Gastroesophageal sphincter (tissue), 4 donors: ENCODE results near the gene KCNS1. TPM values are rescaled to one million over a fixed set of nuclear protein-coding genes. Genes with fewer than 3 reads are reported as not detected.

Source experiments
- ATAC-seq: fragments of 150-250 bp; one replicate; pipeline ENCODE4 v1.9.1; 2016; ENCODE audit warnings: mild to moderate bottlenecking, moderate library complexity
- H3K27ac ChIP-seq, 4 donors: fragments of 200-600 bp; sonication (generic) in 3 of 4; 1 replicate in 3 of 4; 2 replicates in 1 of 4; pipeline ENCODE4 v1.5.1; 2016 to 2019
- H3K27me3 ChIP-seq: fragments of 200-600 bp; sonication (generic); one replicate; pipeline ENCODE4 v1.5.1; 2019
- H3K36me3 ChIP-seq, 2 donors: fragments of 200-600 bp; sonication (generic); one replicate each; pipeline ENCODE4 v1.5.1; 2019; ENCODE audit warnings: control low read depth in 1 of 2
- H3K4me1 ChIP-seq, 3 donors: fragments of 200-600 bp; sonication (generic); 1 replicate in 2 of 3; 2 replicates in 1 of 3; pipeline ENCODE4 v1.5.1; 2016 to 2019; ENCODE audit warnings: control low read depth in 2 of 3
- H3K4me3 ChIP-seq, 2 donors: fragments of 200-600 bp; sonication (generic); one replicate each; pipeline ENCODE4 v1.5.1; 2019; ENCODE audit warnings: mild to moderate bottlenecking in 1 of 2, moderate library complexity in 1 of 2
- H3K9me3 ChIP-seq, 3 donors: fragments of 200-600 bp; sonication (generic); one replicate each; pipeline ENCODE4 v1.5.1; 2017 to 2019; ENCODE audit warnings: control low read depth in 2 of 3
- CTCF ChIP-seq, 4 experiments: fragments of 200-600 bp in 2 of 4; fragments of 450-650 bp in 2 of 4; sonication (generic) in 1 of 4; IDR thresholded peaks; one replicate each; pipeline ENCODE4 v1.5.1; 2017 to 2019; ENCODE audit warnings: antibody characterized with exemption in 4 of 4, mild to moderate bottlenecking in 2 of 4, moderate library complexity in 2 of 4
- EP300 ChIP-seq: sonication (generic); formaldehyde crosslinking; IDR thresholded peaks from one replicate; pipeline ENCODE4 v1.6.1; 2017; ENCODE audit warnings: antibody characterized with exemption, mild to moderate bottlenecking
- POLR2A ChIP-seq, 2 donors: fragments of 450-650 bp; IDR thresholded peaks; one replicate each; pipeline ENCODE4 v1.6.1; 2017; ENCODE audit warnings: antibody characterized with exemption in 2 of 2, mild to moderate bottlenecking in 2 of 2, moderate library complexity in 1 of 2
- POLR2AphosphoS5 ChIP-seq: sonication (generic); formaldehyde crosslinking; IDR thresholded peaks from one replicate; pipeline ENCODE4 v1.6.1; 2017; ENCODE audit warnings: antibody characterized with exemption
- WGBS, 2 donors: methylation state at CpG; one replicate each; pipeline ENCODE4 v1.1.5; 2018; ENCODE audit warnings: low coverage in 1 of 2; 5-methylcytosine and 5-hydroxymethylcytosine counted together
- total RNA-seq, 4 donors: library from RNA; depleted of rRNA; stranded (reverse); fragments of >200 nt; gene quantifications; one replicate each; pipeline ENCODE4 v1.1.0, GENCODE V29; 2016

The KCNS1 gene
- total RNA-seq, 4 donors from 2014 or later = not detected

- Histone ChIP-seq H3K27ac (no peak overlapping the region), H3K4me3 (no peak overlapping the region), H3K9me3 (no peaks in the 10 kb centered on the region), H3K36me3 (peaks cover 0 to 19% of the 10 kb centered on the region in 2 donors), H3K4me1 (peaks cover 0 to 18% (median 0%) of the 10 kb centered on the region in 3 donors), H3K27me3 (no peaks in the 10 kb centered on the region)
- TF ChIP-seq POLR2A (IDR thresholded peaks at IDR 0.05) (no peak), POLR2AphosphoS5 (no peak), CTCF (IDR thresholded peaks at IDR 0.05) (no peak), EP300 (no peak)
- WGBS, 2 donors = 84 to 100% methylated on average over 2 to 6 of the region's 8 CpGs
- no peak for ATAC-seq
Measured at GRCh38 chr20:45056473-45057173, 44.3 kb downstream of the KCNS1 start.

GRCh38 chr20:45055056-45055455, 45.9 kb downstream of the KCNS1 start:
- 94 to 95% methylated on average over 4 of the region's 4 CpGs for WGBS, 2 donors
- ATAC-seq = no peak
- TF ChIP-seq POLR2AphosphoS5 = no peak
- TF ChIP-seq CTCF (IDR thresholded peaks at IDR 0.05) = no peak
- no peak for TF ChIP-seq EP300
- no peak for TF ChIP-seq POLR2A (IDR thresholded peaks at IDR 0.05)
- H3K9me3 ChIP-seq = no peaks in the 10 kb centered on the region
- H3K27ac ChIP-seq = no peak overlapping the region
- peaks cover 0 to 26% (median 0%) of the 10 kb centered on the region in 3 donors for H3K4me1 ChIP-seq
- H3K27me3 ChIP-seq = no peaks in the 10 kb centered on the region
- no peak overlapping the region for H3K4me3 ChIP-seq
- H3K36me3 ChIP-seq = peaks cover 0 to 19% of the 10 kb centered on the region in 2 donors

- Histone ChIP-seq H3K4me1 (peaks cover 0 to 39% (median 0%) of the 10 kb centered on the region in 3 donors), H3K4me3 (no peak overlapping the region), H3K27me3 (no peaks in the 10 kb centered on the region), H3K27ac (no peak overlapping the region), H3K9me3 (no peaks in the 10 kb centered on the region), H3K36me3 (peaks cover 0 to 19% of the 10 kb centered on the region in 2 donors)
- WGBS, 2 donors = 67 to 71% methylated on average over 3 to 5 of the region's 8 CpGs
- TF ChIP-seq POLR2A (IDR thresholded peaks at IDR 0.05) (no peak), EP300 (no peak), POLR2AphosphoS5 (no peak), CTCF (IDR thresholded peaks at IDR 0.05) (no peak)
- ATAC-seq = no peak
Measured at GRCh38 chr20:45053430-45054351, 47.2 kb downstream of the KCNS1 start.

- no peak for ATAC-seq
- peaks cover 0 to 39% (median 0%) of the 10 kb centered on the region in 3 donors for H3K4me1 ChIP-seq
- WGBS, 2 donors = 71 to 77% methylated on average over 7 of the region's 7 CpGs
- no peaks in the 10 kb centered on the region for H3K9me3 ChIP-seq
- no peak overlapping the region for H3K4me3 ChIP-seq
- no peak overlapping the region for H3K27ac ChIP-seq
- H3K27me3 ChIP-seq = no peaks in the 10 kb centered on the region
- TF ChIP-seq EP300 (no peak), POLR2AphosphoS5 (no peak), CTCF (IDR thresholded peaks at IDR 0.05) (no peak), POLR2A (IDR thresholded peaks at IDR 0.05) (no peak)
- H3K36me3 ChIP-seq = peaks cover 0 to 19% of the 10 kb centered on the region in 2 donors
Measured at GRCh38 chr20:45052698-45053429, 48.1 kb downstream of the KCNS1 start.
